Stromal cell of bone marrow (primary cell): ENCODE results near the gene VTI1A.

Experiments
- DNase-seq: peaks from one replicate; pipeline ENCODE4 v3.0.0-alpha.2; 2012; ENCODE audit warnings: low read depth

VTI1A gene

GRCh38 chr10:112639298-112639697 lies 192.3 kb downstream of the VTI1A start:
- DNase-seq = no peak

- no peak for DNase-seq
These were observed 193.6 kb downstream of the VTI1A start for GRCh38 chr10:112640638-112641037.

GRCh38 chr10:112643600-112644264 lies 196.7 kb downstream of the VTI1A start:
- DNase-seq = no peak

- no peak for DNase-seq
These were observed 197.2 kb downstream of the VTI1A start for GRCh38 chr10:112644265-112644645.

- no peak for DNase-seq
These were observed 202.2 kb downstream of the VTI1A start for GRCh38 chr10:112649006-112649821.

- no peak for DNase-seq
These were observed 202.8 kb downstream of the VTI1A start for GRCh38 chr10:112649822-112650152.

GRCh38 chr10:112650588-112651030 lies 203.6 kb downstream of the VTI1A start:
- no peak for DNase-seq

- no peak for DNase-seq
These were observed 206.2 kb downstream of the VTI1A start for GRCh38 chr10:112653215-112653614.

GRCh38 chr10:112653851-112654250 lies 206.8 kb downstream of the VTI1A start:
- no peak for DNase-seq

- no peak for DNase-seq
These were observed 207.8 kb downstream of the VTI1A start for GRCh38 chr10:112654794-112655193.

- no peak for DNase-seq
These were observed 208.7 kb downstream of the VTI1A start for GRCh38 chr10:112655722-112656121.

- no peak for DNase-seq
These were observed 211.4 kb downstream of the VTI1A start for GRCh38 chr10:112658465-112658864.

GRCh38 chr10:112658900-112659638 lies 212.1 kb downstream of the VTI1A start:
- DNase-seq = no peak

GRCh38 chr10:112663234-112664125 lies 216.5 kb downstream of the VTI1A start:
- DNase-seq = peak; percentile 40

- DNase-seq = no peak
These were observed 219.1 kb downstream of the VTI1A start for GRCh38 chr10:112666094-112666493.

GRCh38 chr10:112669989-112670388 lies 223.0 kb downstream of the VTI1A start:
- no peak for DNase-seq

- no peak for DNase-seq
These were observed 224.7 kb downstream of the VTI1A start for GRCh38 chr10:112671743-112672142.

GRCh38 chr10:112672706-112673105 lies 225.7 kb downstream of the VTI1A start:
- no peak for DNase-seq

- no peak for DNase-seq
These were observed 228.6 kb downstream of the VTI1A start for GRCh38 chr10:112675560-112676083.

- no peak for DNase-seq
These were observed 230.7 kb downstream of the VTI1A start for GRCh38 chr10:112677689-112678088.

- no peak for DNase-seq
These were observed 231.6 kb downstream of the VTI1A start for GRCh38 chr10:112678581-112678980.

- DNase-seq = no peak
These were observed 232.0 kb downstream of the VTI1A start for GRCh38 chr10:112678987-112679386.
